Psoas muscle (tissue), 8 donors: ENCODE results near the gene TTLL10. TPM values are rescaled to one million over a fixed set of nuclear protein-coding genes. Genes with fewer than 3 reads are reported as not detected.
"Not testable (repeated sequence)": the region's sequence is repeated elsewhere in the genome, so short reads cannot be mapped to it uniquely, and the experiment has no call there.

ENCODE experiments used
- ATAC-seq, 4 donors: fragments of 200-7000 bp; cut with Tn5 transposase; one replicate each; pipeline ENCODE4 v1.9.1; 2020; ENCODE audit warnings: moderate library complexity in 3 of 4, mild to moderate bottlenecking in 2 of 4
- DNase-seq, 2 donors: peaks; one replicate each; pipeline ENCODE4 v3.0.0-alpha.2; 2020
- H3K27ac ChIP-seq: fragments of 200-600 bp; one replicate; pipeline ENCODE4 v1.8.0; 2022
- H3K27me3 ChIP-seq, 3 donors: fragments of 200-600 bp in 1 of 3; one replicate each; pipeline versions ENCODE4 v1.6.1 to v1.8.0; 2013 to 2022; ENCODE audit warnings: low read length in 2 of 3, mild to moderate bottlenecking in 2 of 3, moderate library complexity in 1 of 3; ENCODE audit not compliant: insufficient read depth in 3 of 3
- H3K36me3 ChIP-seq, 2 donors: fragments of 200-600 bp in 1 of 2; one replicate each; pipeline versions ENCODE4 v1.6.1 to v1.8.0; 2013 to 2022; ENCODE audit warnings: low read depth in 1 of 2, mild to moderate bottlenecking in 1 of 2, moderate library complexity in 1 of 2; ENCODE audit not compliant: insufficient read depth in 1 of 2
- H3K4me1 ChIP-seq: fragments of 200-600 bp; one replicate; pipeline ENCODE4 v1.8.0; 2022
- H3K4me3 ChIP-seq: fragments of 200-600 bp; one replicate; pipeline ENCODE4 v1.8.0; 2022; ENCODE audit warnings: mild to moderate bottlenecking
- H3K9me3 ChIP-seq: fragments of 200-600 bp; one replicate; pipeline ENCODE4 v1.8.0; 2022
- WGBS, 3 donors: extraction: QIAGEN DNeasy Blood & Tissue Kit; methylation state at CpG; one replicate each; pipeline versions ENCODE4 v1.1.6 to v1.1.7; 2013; 5-methylcytosine and 5-hydroxymethylcytosine counted together
- intact Hi-C, 2 donors: fragments of 100-400 bp; cut with DNase I; formaldehyde crosslinking; loops; one replicate each; pipeline versions ENCODE4 v1.11.0 to v1.14.2; 2022
- polyA plus RNA-seq, 3 donors: library from polyadenylated mRNA; stranded (reverse); fragments of 200-250 nt; gene quantifications; one replicate each; pipeline ENCODE4 v1.2.3, GENCODE V29; 2013
- total RNA-seq, 4 donors: library from RNA; stranded (reverse); fragmentation: NEBNext Ultra II Directional in 2 of 4; extraction: Animal tissue kit (Norgen Biotek cat#: 25700) in 2 of 4; gene quantifications; one replicate each; pipeline versions ENCODE4 v1.2.1 to v1.2.4, GENCODE V29; 2021 to 2023
- TF ChIP-seq, protein P1 (sequence below): fragments of 200-600 bp; IDR thresholded peaks from one replicate; pipeline ENCODE4 v1.8.0; 2022; ENCODE audit warnings: antibody characterized with exemption
- donor health status: healthy with polysubstance abuse.
- donor health status: DM: no; HTN: no; CAD: no; lungs with moderate emphysema.
- donor health status: Bipolar disorder and iron deficiency.
- donor health status: healthy.
- donor health status: DM: yes; HTN: yes; CAD: no.
- donor health status: DM: no; HTN: no; CAD: no.
- donor health status: DM: no; HTN: no; CAD: no.
- donor health status: DM: yes; HTN: yes; CAD: no.

The TTLL10 gene
- total and polyA plus RNA-seq, 7 donors = 0.03 to 0.27 (median 0.10) TPM; not detected in 3

- ATAC-seq (no peak), DNase-seq (peak; percentile 10 to 37)
- Histone ChIP-seq H3K4me1 (no peaks in the 10 kb centered on the region), H3K27me3 (peaks cover 0 to 86% (median 16%) of the 10 kb centered on the region in 3 donors), H3K36me3 (no peaks in the 10 kb centered on the region), H3K27ac (no peak overlapping the region), H3K4me3 (no peak overlapping the region), H3K9me3 (no peaks in the 10 kb centered on the region)
- intact Hi-C loops = no loop called here
- TF ChIP-seq, protein P1, sequence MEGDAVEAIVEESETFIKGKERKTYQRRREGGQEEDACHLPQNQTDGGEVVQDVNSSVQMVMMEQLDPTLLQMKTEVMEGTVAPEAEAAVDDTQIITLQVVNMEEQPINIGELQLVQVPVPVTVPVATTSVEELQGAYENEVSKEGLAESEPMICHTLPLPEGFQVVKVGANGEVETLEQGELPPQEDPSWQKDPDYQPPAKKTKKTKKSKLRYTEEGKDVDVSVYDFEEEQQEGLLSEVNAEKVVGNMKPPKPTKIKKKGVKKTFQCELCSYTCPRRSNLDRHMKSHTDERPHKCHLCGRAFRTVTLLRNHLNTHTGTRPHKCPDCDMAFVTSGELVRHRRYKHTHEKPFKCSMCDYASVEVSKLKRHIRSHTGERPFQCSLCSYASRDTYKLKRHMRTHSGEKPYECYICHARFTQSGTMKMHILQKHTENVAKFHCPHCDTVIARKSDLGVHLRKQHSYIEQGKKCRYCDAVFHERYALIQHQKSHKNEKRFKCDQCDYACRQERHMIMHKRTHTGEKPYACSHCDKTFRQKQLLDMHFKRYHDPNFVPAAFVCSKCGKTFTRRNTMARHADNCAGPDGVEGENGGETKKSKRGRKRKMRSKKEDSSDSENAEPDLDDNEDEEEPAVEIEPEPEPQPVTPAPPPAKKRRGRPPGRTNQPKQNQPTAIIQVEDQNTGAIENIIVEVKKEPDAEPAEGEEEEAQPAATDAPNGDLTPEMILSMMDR = no peak
- 72 to 80% (median 77%) methylated on average over 28 to 33 of the region's 33 CpGs for WGBS, 3 donors
These were observed 1.9 kb upstream of the TTLL10 start for GRCh38 chr1:1171546-1172340.

GRCh38 chr1:1173061-1173792, 453 bp upstream of the TTLL10 start:
- Histone ChIP-seq H3K4me3 (no peak overlapping the region), H3K27ac (no peak overlapping the region), H3K9me3 (no peaks in the 10 kb centered on the region), H3K4me1 (no peaks in the 10 kb centered on the region), H3K27me3 (peaks cover 0 to 87% (median 18%) of the 10 kb centered on the region in 3 donors), H3K36me3 (no peaks in the 10 kb centered on the region)
- WGBS, 3 donors = 37 to 51% (median 42%) methylated on average over 30 to 32 of the region's 32 CpGs
- intact Hi-C loops = no loop called here
- no peak for ATAC-seq
- TF ChIP-seq, protein P1 = no peak
- peak in 1 of 2 donors; percentile 7 for DNase-seq

DNA sequence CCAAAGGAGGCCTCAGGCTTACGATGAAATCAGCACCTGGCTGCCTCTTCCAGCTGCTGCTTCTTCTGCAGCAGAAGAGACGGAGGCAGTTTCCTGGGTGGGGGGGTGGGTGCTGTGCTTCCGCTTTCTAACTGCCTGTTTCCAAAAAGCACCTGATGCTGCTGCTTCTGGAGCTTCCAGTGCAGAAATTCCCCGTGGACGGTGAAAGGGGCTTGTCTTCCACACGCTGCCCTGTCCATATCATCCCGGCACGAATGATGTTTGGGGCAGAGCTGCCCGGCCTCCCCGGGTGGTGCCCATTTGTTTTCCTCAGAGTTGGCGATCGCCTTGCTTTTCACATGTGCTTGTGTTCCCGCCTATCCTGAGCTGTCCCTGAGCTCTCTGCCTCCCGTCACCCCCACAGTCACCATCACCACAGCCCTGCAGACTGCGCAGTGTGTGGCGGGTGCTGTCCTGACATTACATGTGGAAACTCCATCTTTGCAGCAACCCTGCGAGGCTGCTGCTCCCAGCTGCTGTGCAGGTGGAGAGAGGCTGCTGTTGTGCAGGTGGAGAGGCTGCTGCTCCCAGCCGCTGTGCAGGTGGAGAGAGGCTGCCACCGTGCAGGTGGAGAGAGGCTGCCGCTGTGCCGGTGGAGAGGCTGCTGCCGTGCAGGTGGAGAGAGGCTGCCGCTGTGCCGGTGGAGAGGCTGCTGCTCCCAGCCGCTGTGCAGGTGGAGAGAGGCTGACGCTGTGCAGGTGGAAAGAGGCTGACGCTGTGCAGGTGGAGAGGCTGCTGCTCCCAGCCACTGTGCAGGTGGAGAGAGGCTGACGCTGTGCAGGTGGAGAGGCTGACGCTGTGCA, 1.8 kb downstream of the TTLL10 start:
- intact Hi-C loops = no loop called here
- TF ChIP-seq, protein P1 = no peak
- Histone ChIP-seq H3K9me3 (no peaks in the 10 kb centered on the region), H3K36me3 (no peaks in the 10 kb centered on the region), H3K4me3 (no peak overlapping the region), H3K27me3 (peaks cover 0 to 82% (median 13%) of the 10 kb centered on the region in 3 donors), H3K27ac (no peak overlapping the region), H3K4me1 (no peaks in the 10 kb centered on the region)
- DNase-seq (peak in 1 of 2 donors; percentile 13), ATAC-seq (no peak)
- WGBS, 3 donors = 80 to 82% (median 82%) methylated on average over 29 of the region's 29 CpGs

- peaks cover 0 to 82% (median 13%) of the 10 kb centered on the region in 3 donors for H3K27me3 ChIP-seq
- 36 to 39% (median 39%) methylated on average over 20 to 22 of the region's 22 CpGs for WGBS, 3 donors
- H3K9me3 ChIP-seq, H3K4me1 ChIP-seq, H3K36me3 ChIP-seq, H3K4me3 ChIP-seq, ATAC-seq, intact Hi-C loops, H3K27ac ChIP-seq: not testable (repeated sequence)
- peak in 1 of 2 donors; percentile 38 for DNase-seq
These were observed 2.5 kb downstream of the TTLL10 start for GRCh38 chr1:1176063-1176761.
